Activated CD4-positive, alpha-beta memory T cell treated with anti-CD3 and anti-CD28 coated beads for 36 hours (primary cell): ENCODE data around the gene SDCCAG8. TPM values are rescaled to one million over a fixed set of nuclear protein-coding genes. Genes with fewer than 3 reads are reported as not detected.

Source experiments
- CTCF ChIA-PET: fragments of 350-600 bp; sonication (Branson Sonifier 250); formaldehyde crosslinking; loops from one replicate; lab custom pipeline; 2021; ENCODE audit warnings: antibody characterized with exemption, inconsistent platforms; lab: Charles Lee
- POLR2A ChIA-PET: fragments of 350-600 bp; sonication (Branson Sonifier 250); formaldehyde crosslinking; loops from one replicate; lab custom pipeline; 2021; ENCODE audit warnings: antibody characterized with exemption; lab: Charles Lee
- DNase-seq: peaks from one replicate; pipeline ENCODE4 v3.0.0-alpha.2; 2020
- H3K27ac Mint-ChIP-seq: one replicate; pipeline ENCODE4 v1.8.0; 2021; ENCODE audit warnings: mixed read lengths
- H3K27me3 Mint-ChIP-seq: one replicate; pipeline ENCODE4 v1.8.0; 2021; ENCODE audit warnings: mixed read lengths
- H3K36me3 Mint-ChIP-seq: one replicate; pipeline ENCODE4 v1.8.0; 2021; ENCODE audit warnings: mixed read lengths
- H3K4me1 Mint-ChIP-seq: one replicate; pipeline ENCODE4 v1.8.0; 2021; ENCODE audit warnings: low read depth, mixed read lengths
- H3K4me3 Mint-ChIP-seq: one replicate; pipeline ENCODE4 v1.8.0; 2021; ENCODE audit warnings: mild to moderate bottlenecking, mixed read lengths
- H3K9me3 Mint-ChIP-seq: one replicate; pipeline ENCODE4 v1.8.0; 2021; ENCODE audit warnings: mixed read lengths
- intact Hi-C: fragments of 100-400 bp; cut with micrococcal nuclease; formaldehyde crosslinking; loops from one replicate; pipeline ENCODE4 v1.15.1; 2023
- total RNA-seq, 2 experiments: library from RNA; stranded (reverse); gene quantifications; one replicate each; pipeline ENCODE4 v1.2.3, GENCODE V29; 2021

SDCCAG8 gene
- total RNA-seq, 2 experiments from 2014 or later, result 20.7 to 23.2 TPM

GRCh38 chr1:243236604-243237252, 19.1 kb upstream of the SDCCAG8 start:
- H3K27ac Mint-ChIP-seq, result no peak overlapping the region
- intact Hi-C loops, result no loop called here
- no peaks in the 10 kb centered on the region for H3K27me3 Mint-ChIP-seq
- peaks cover 34% of the 10 kb centered on the region for H3K36me3 Mint-ChIP-seq
- H3K4me1 Mint-ChIP-seq, result no peaks in the 10 kb centered on the region
- ChIA-PET POLR2A (no interaction called here), CTCF (no interaction called here)
- peaks cover 17% of the 10 kb centered on the region for H3K9me3 Mint-ChIP-seq
- no peak overlapping the region for H3K4me3 Mint-ChIP-seq
- no peak for DNase-seq

GRCh38 chr1:243244432-243244841, 11.4 kb upstream of the SDCCAG8 start:
- CTCF ChIA-PET, result no interaction called here
- Mint-ChIP-seq H3K4me1 (peaks cover 11% of the 10 kb centered on the region), H3K4me3 (no peak overlapping the region), H3K27me3 (no peaks in the 10 kb centered on the region), H3K27ac (no peak overlapping the region), H3K36me3 (peaks cover 10% of the 10 kb centered on the region), H3K9me3 (peaks cover 1% of the 10 kb centered on the region)
- POLR2A ChIA-PET, result no interaction called here
- DNase-seq, result no peak
- intact Hi-C loops, result no loop called here

GRCh38 chr1:243246916-243247315, 8.9 kb upstream of the SDCCAG8 start:
- ChIA-PET CTCF (no interaction called here), POLR2A (interaction anchor here (0.7 kb wide), 1 partner anchor 146 kb away, joined by 3 read pairs; no protein-coding TSS in a partner anchor)
- Mint-ChIP-seq H3K36me3 (peaks cover 4% of the 10 kb centered on the region), H3K27ac (no peak overlapping the region), H3K4me1 (peaks cover 19% of the 10 kb centered on the region), H3K9me3 (no peaks in the 10 kb centered on the region), H3K27me3 (no peaks in the 10 kb centered on the region), H3K4me3 (no peak overlapping the region)
- intact Hi-C loops, result no loop called here
- DNase-seq, result no peak

GRCh38 chr1:243247901-243248300, 7.9 kb upstream of the SDCCAG8 start:
- intact Hi-C loops, result no loop called here
- Mint-ChIP-seq H3K9me3 (no peaks in the 10 kb centered on the region), H3K4me3 (no peak overlapping the region), H3K27ac (no peak overlapping the region), H3K36me3 (peaks cover 3% of the 10 kb centered on the region), H3K4me1 (peaks cover 23% of the 10 kb centered on the region), H3K27me3 (no peaks in the 10 kb centered on the region)
- ChIA-PET POLR2A (no interaction called here), CTCF (interaction anchor here (1.4 kb wide), 1 partner anchor 540 kb away, joined by 3 read pairs; no protein-coding TSS in a partner anchor)
- no peak for DNase-seq

- intact Hi-C loops, result no loop called here
- DNase-seq, result no peak
- CTCF ChIA-PET, result interaction anchor here (1.4 kb wide), 1 partner anchor 538 kb away, joined by 3 read pairs; no protein-coding TSS in a partner anchor
Observed at GRCh38 chr1:243249214-243249613, 6.6 kb upstream of the SDCCAG8 start.

GRCh38 chr1:243250102-243250501, 5.7 kb upstream of the SDCCAG8 start:
- no peak for DNase-seq
- Mint-ChIP-seq H3K9me3 (no peaks in the 10 kb centered on the region), H3K4me1 (peaks cover 35% of the 10 kb centered on the region), H3K27me3 (peaks cover 3% of the 10 kb centered on the region), H3K4me3 (no peak overlapping the region), H3K36me3 (peaks cover 3% of the 10 kb centered on the region), H3K27ac (no peak overlapping the region)
- intact Hi-C loops, result no loop called here
- ChIA-PET POLR2A (no interaction called here), CTCF (no interaction called here)

More at GRCh38 chr1:243249214-243249613, 6.6 kb upstream of the SDCCAG8 start:
- H3K27me3 Mint-ChIP-seq, result no peaks in the 10 kb centered on the region
- POLR2A ChIA-PET, result no interaction called here
- no peaks in the 10 kb centered on the region for H3K9me3 Mint-ChIP-seq
- no peak overlapping the region for H3K4me3 Mint-ChIP-seq
- peaks cover 35% of the 10 kb centered on the region for H3K4me1 Mint-ChIP-seq
- H3K36me3 Mint-ChIP-seq, result no peaks in the 10 kb centered on the region
- no peak overlapping the region for H3K27ac Mint-ChIP-seq

- ChIA-PET POLR2A (no interaction called here), CTCF (interaction anchor here (0.7 kb wide), 1 partner anchor 437 kb away, joined by 3 read pairs; no protein-coding TSS in a partner anchor)
- H3K4me1 Mint-ChIP-seq, result peaks cover 36% of the 10 kb centered on the region
- H3K36me3 Mint-ChIP-seq, result peaks cover 3% of the 10 kb centered on the region
- no peak overlapping the region for H3K4me3 Mint-ChIP-seq
- intact Hi-C loops, result no loop called here
- DNase-seq, result no peak
- H3K9me3 Mint-ChIP-seq, result no peaks in the 10 kb centered on the region
- no peak overlapping the region for H3K27ac Mint-ChIP-seq
- H3K27me3 Mint-ChIP-seq, result peaks cover 3% of the 10 kb centered on the region
Observed at GRCh38 chr1:243251539-243251938, 4.3 kb upstream of the SDCCAG8 start.

GRCh38 chr1:243253211-243253925, 2.5 kb upstream of the SDCCAG8 start:
- DNase-seq, result no peak
- Mint-ChIP-seq H3K9me3 (no peaks in the 10 kb centered on the region), H3K36me3 (peaks cover 3% of the 10 kb centered on the region), H3K27ac (peak overlapping the region; percentile 60), H3K4me3 (peak overlapping the region; percentile 99), H3K4me1 (peaks cover 39% of the 10 kb centered on the region), H3K27me3 (peaks cover 3% of the 10 kb centered on the region)
- intact Hi-C loops, result no loop called here
- ChIA-PET CTCF (interaction anchor here (0.6 kb wide), 1 partner anchor 265 kb away, joined by 4 read pairs; no protein-coding TSS in a partner anchor), POLR2A (interaction anchor here (0.6 kb wide), 1 partner anchor 492 kb away, joined by 3 read pairs; no protein-coding TSS in a partner anchor)

- H3K27ac Mint-ChIP-seq, result peak overlapping the region; percentile 99
- H3K27me3 Mint-ChIP-seq, result peaks cover 3% of the 10 kb centered on the region
- DNase-seq, result peak; percentile 20
- peaks cover 36% of the 10 kb centered on the region for H3K4me1 Mint-ChIP-seq
- ChIA-PET POLR2A (interaction anchor here (0.6 to 1.5 kb wide), 2 partner anchors 21 to 491 kb away, joined by 3 to 5 read pairs; no protein-coding TSS in a partner anchor), CTCF (no interaction called here)
- H3K36me3 Mint-ChIP-seq, result peaks cover 3% of the 10 kb centered on the region
- peak overlapping the region; percentile 99 for H3K4me3 Mint-ChIP-seq
- intact Hi-C loops, result loop anchor here (2.0 kb wide), 3 partner anchors 1199 to 1735 kb away; partner anchors contain the start of gene FH
- H3K9me3 Mint-ChIP-seq, result no peaks in the 10 kb centered on the region
Observed at GRCh38 chr1:243253926-243254232, 2.0 kb upstream of the SDCCAG8 start.

- peak; percentile 79 for DNase-seq
- peaks cover 3% of the 10 kb centered on the region for H3K27me3 Mint-ChIP-seq
- H3K9me3 Mint-ChIP-seq, result no peaks in the 10 kb centered on the region
- ChIA-PET CTCF (interaction anchor here (1.2 kb wide), 1 partner anchor 89 kb away, joined by 3 read pairs; no protein-coding TSS in a partner anchor), POLR2A (interaction anchor here (0.6 to 2.4 kb wide), 4 partner anchors 17 to 491 kb away, joined by 3 to 10 read pairs (median 4); no protein-coding TSS in a partner anchor)
- intact Hi-C loops, result loop anchor here (2.0 kb wide), 3 partner anchors 1198 to 1736 kb away; partner anchors contain the start of gene FH
- peak overlapping the region; percentile 99 for H3K4me3 Mint-ChIP-seq
- H3K36me3 Mint-ChIP-seq, result peaks cover 3% of the 10 kb centered on the region
- peaks cover 37% of the 10 kb centered on the region for H3K4me1 Mint-ChIP-seq
- peak overlapping the region; percentile 99 for H3K27ac Mint-ChIP-seq
Observed at GRCh38 chr1:243254233-243254926, 1.5 kb upstream of the SDCCAG8 start.

- intact Hi-C loops, result loop anchor here (1.0 to 5.0 kb wide), 11 partner anchors 32 to 1736 kb away; partner anchors contain the start of genes COX20, EXO1 and FH
- CTCF ChIA-PET, result interaction anchor here (0.9 to 1.2 kb wide), 2 partner anchors 30 to 88 kb away, joined by 3 read pairs; no protein-coding TSS in a partner anchor
- H3K36me3 Mint-ChIP-seq, result peaks cover 6% of the 10 kb centered on the region
- DNase-seq, result peak; percentile 90
- no peaks in the 10 kb centered on the region for H3K9me3 Mint-ChIP-seq
- POLR2A ChIA-PET, result interaction anchor here (1.4 to 2.4 kb wide), 3 partner anchors 18 to 33 kb away, joined by 3 to 10 read pairs (median 5); no protein-coding TSS in a partner anchor
- peak within 1 kb of the TSS; percentile 99 for H3K4me3 Mint-ChIP-seq
- H3K27me3 Mint-ChIP-seq, result peaks cover 3% of the 10 kb centered on the region
- peak within 1 kb of the TSS; percentile 100 for H3K27ac Mint-ChIP-seq
- H3K4me1 Mint-ChIP-seq, result peaks cover 39% of the 10 kb centered on the region
Observed at GRCh38 chr1:243254927-243255790, 682 bp upstream of the SDCCAG8 start, which contains the start of gene CEP170. CEP170 (minus strand) TSS chr1:243255281; CDS start chr1:243225280, 30,001 bp downstream.
